Measurements from ENCODE around the gene PPP1R12C.

DNA sequence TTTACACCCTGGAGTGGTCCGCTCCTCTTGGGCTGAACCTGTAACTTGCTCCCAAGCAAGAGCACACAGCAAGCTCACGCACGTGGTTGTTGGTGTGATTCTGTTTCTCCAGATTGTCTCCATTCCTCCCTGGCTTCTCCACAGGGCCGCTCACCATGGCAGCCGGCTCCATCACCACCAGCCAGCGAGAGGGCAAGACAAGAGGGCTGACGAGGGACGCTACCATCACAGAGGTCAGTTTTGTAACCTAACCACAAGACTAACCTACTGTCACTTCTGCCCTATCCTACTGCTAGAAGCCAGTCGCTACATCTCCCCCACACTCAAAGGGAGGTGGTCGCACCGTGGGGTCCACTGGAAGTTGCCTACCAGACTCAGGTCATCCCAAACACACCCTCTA, 74.7 kb downstream of the PPP1R12C start:
- TF ChIP-seq, protein P1, sequence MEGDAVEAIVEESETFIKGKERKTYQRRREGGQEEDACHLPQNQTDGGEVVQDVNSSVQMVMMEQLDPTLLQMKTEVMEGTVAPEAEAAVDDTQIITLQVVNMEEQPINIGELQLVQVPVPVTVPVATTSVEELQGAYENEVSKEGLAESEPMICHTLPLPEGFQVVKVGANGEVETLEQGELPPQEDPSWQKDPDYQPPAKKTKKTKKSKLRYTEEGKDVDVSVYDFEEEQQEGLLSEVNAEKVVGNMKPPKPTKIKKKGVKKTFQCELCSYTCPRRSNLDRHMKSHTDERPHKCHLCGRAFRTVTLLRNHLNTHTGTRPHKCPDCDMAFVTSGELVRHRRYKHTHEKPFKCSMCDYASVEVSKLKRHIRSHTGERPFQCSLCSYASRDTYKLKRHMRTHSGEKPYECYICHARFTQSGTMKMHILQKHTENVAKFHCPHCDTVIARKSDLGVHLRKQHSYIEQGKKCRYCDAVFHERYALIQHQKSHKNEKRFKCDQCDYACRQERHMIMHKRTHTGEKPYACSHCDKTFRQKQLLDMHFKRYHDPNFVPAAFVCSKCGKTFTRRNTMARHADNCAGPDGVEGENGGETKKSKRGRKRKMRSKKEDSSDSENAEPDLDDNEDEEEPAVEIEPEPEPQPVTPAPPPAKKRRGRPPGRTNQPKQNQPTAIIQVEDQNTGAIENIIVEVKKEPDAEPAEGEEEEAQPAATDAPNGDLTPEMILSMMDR (conservative IDR thresholded peaks at IDR 0.05): no peak
- no peak for TF ChIP-seq ZFX (IDR thresholded peaks at IDR 0.05)
